CD14-positive monocyte (primary cell): ENCODE data around the gene NTSR2. TPM values are rescaled to one million over a fixed set of nuclear protein-coding genes. Genes with fewer than 3 reads are reported as not detected.

Source experiments
- DNase-seq, 3 donors: peaks; one replicate each; pipeline ENCODE4 v3.0.0-alpha.2; 2011 to 2022
- H2AFZ ChIP-seq: 2 replicates; pipeline ENCODE4 v1.6.0; 2012; ENCODE audit warnings: mild to moderate bottlenecking, low read depth, low read length, inconsistent platforms; ENCODE audit not compliant: insufficient read depth, poor library complexity, severe bottlenecking
- H3K27ac ChIP-seq, 2 donors: 1 replicate in 1 of 2; 2 replicates in 1 of 2; pipeline ENCODE4 v1.5.1; 2012 to 2013; ENCODE audit warnings: low read length in 2 of 2, control low read depth in 1 of 2, inconsistent platforms in 1 of 2, low read depth in 1 of 2, mild to moderate bottlenecking in 1 of 2
- H3K27me3 ChIP-seq, 2 donors: one replicate each; pipeline versions ENCODE4 v1.6.0 to v1.6.1; 2011 to 2013; ENCODE audit warnings: low read length in 2 of 2; ENCODE audit not compliant: control insufficient read depth in 2 of 2, insufficient read depth in 2 of 2
- H3K36me3 ChIP-seq, 2 donors: replicated peaks in 1 of 2; 1 replicate in 1 of 2; 2 replicates in 1 of 2; pipeline versions ENCODE4 v1.5.1 to v1.6.1; 2012 to 2013; ENCODE audit warnings: low read length in 2 of 2, control low read depth in 1 of 2, inconsistent platforms in 1 of 2, mild to moderate bottlenecking in 1 of 2; ENCODE audit not compliant: insufficient read depth in 2 of 2, control insufficient read depth in 1 of 2
- H3K4me1 ChIP-seq, 2 donors: 1 replicate in 1 of 2; 2 replicates in 1 of 2; pipeline versions ENCODE4 v1.5.1 to v1.6.1; 2012 to 2013; ENCODE audit warnings: low read length in 2 of 2, control low read depth in 1 of 2, inconsistent platforms in 1 of 2, mild to moderate bottlenecking in 1 of 2, moderate library complexity in 1 of 2; ENCODE audit not compliant: insufficient read depth in 2 of 2, control insufficient read depth in 1 of 2
- H3K4me2 ChIP-seq: replicated peaks from 2 replicates; pipeline ENCODE3; 2012; ENCODE audit warnings: low read length, moderate library complexity, mild to moderate bottlenecking; ENCODE audit not compliant: poor library complexity, severe bottlenecking; ENCODE audit errors: extremely low read depth
- H3K4me3 ChIP-seq, 3 experiments: fragments of 200-600 bp in 1 of 3; sonication (generic) in 1 of 3; replicated peaks in 1 of 3; 1 replicate in 2 of 3; 2 replicates in 1 of 3; pipeline ENCODE4 v1.5.1; 2011 to 2013; ENCODE audit warnings: low read length in 3 of 3, mild to moderate bottlenecking in 3 of 3, control low read depth in 2 of 3, low read depth in 2 of 3, inconsistent platforms in 1 of 3, moderate library complexity in 1 of 3
- H3K79me2 ChIP-seq: 2 replicates; pipeline ENCODE4 v1.6.0; 2012; ENCODE audit warnings: mild to moderate bottlenecking, control low read depth, inconsistent platforms, low read length, moderate library complexity; ENCODE audit not compliant: insufficient read depth
- H3K9ac ChIP-seq: 2 replicates; pipeline ENCODE4 v1.6.0; 2017; ENCODE audit warnings: low read length, mild to moderate bottlenecking; ENCODE audit not compliant: insufficient read depth, poor library complexity, severe bottlenecking
- H3K9me3 ChIP-seq, 2 donors: replicated peaks in 1 of 2; 1 replicate in 1 of 2; 2 replicates in 1 of 2; pipeline versions ENCODE4 v1.5.1 to v1.6.1; 2012 to 2013; ENCODE audit warnings: low read length in 2 of 2, control low read depth in 1 of 2; ENCODE audit not compliant: control insufficient read depth in 1 of 2, insufficient read depth in 1 of 2
- H4K20me1 ChIP-seq: 2 replicates; pipeline ENCODE4 v1.6.0; 2012; ENCODE audit warnings: mild to moderate bottlenecking, low read length, control low read depth, moderate library complexity; ENCODE audit not compliant: insufficient read depth
- H3K27ac Mint-ChIP-seq, 7 donors: one replicate each; pipeline ENCODE4 v1.8.0; 2020; ENCODE audit warnings: mild to moderate bottlenecking in 7 of 7, mixed read lengths in 7 of 7, moderate library complexity in 6 of 7, inconsistent platforms in 2 of 7
- H3K27me3 Mint-ChIP-seq, 3 donors: one replicate each; pipeline ENCODE4 v1.8.0; 2021 to 2022; ENCODE audit warnings: low read depth in 3 of 3, mild to moderate bottlenecking in 3 of 3, mixed read lengths in 3 of 3, moderate library complexity in 3 of 3, inconsistent platforms in 1 of 3
- H3K36me3 Mint-ChIP-seq, 2 donors: one replicate each; pipeline ENCODE4 v1.8.0; 2020; ENCODE audit warnings: mixed read lengths in 2 of 2, inconsistent platforms in 1 of 2, mild to moderate bottlenecking in 1 of 2
- H3K4me1 Mint-ChIP-seq: one replicate; pipeline ENCODE4 v1.8.0; 2020; ENCODE audit warnings: mild to moderate bottlenecking, mixed read lengths
- H3K4me3 Mint-ChIP-seq, 2 donors: one replicate each; pipeline ENCODE4 v1.8.0; 2020; ENCODE audit warnings: mild to moderate bottlenecking in 2 of 2, mixed read lengths in 2 of 2, moderate library complexity in 1 of 2
- H3K9me3 Mint-ChIP-seq, 7 donors: one replicate each; pipeline ENCODE4 v1.8.0; 2020 to 2022; ENCODE audit warnings: mixed read lengths in 7 of 7, mild to moderate bottlenecking in 6 of 7, moderate library complexity in 6 of 7, inconsistent platforms in 2 of 7
- WGBS: methylation state at CpG from one replicate; pipeline ENCODE4 v1.1.5; 2013; ENCODE audit warnings: missing lambda C conversion rate; ENCODE audit not compliant: insufficient coverage; 5-methylcytosine and 5-hydroxymethylcytosine counted together
- intact Hi-C, 2 donors: fragments of 100-400 bp; cut with micrococcal nuclease; formaldehyde crosslinking; loops; one replicate each; pipeline versions ENCODE4 v1.15.0 to v1.15.1; 2023
- polyA plus RNA-seq, 3 donors: library from polyadenylated mRNA; depleted of rRNA in 1 of 3; unstranded in 2 of 3; stranded (reverse) in 1 of 3; fragments of 300-500 nt in 2 of 3; fragments of >200 nt in 1 of 3; fragmentation: Illumina TruSeq in 2 of 3; gene quantifications; 1 replicate in 2 of 3; 2 replicates in 1 of 3; pipeline ENCODE4 v1.2.3, GENCODE V29; 2012 to 2021
- TF ChIP-seq, protein P1 (sequence below): fragments of 200-600 bp; IDR thresholded peaks from one replicate; pipeline ENCODE4 v1.8.0; 2022; ENCODE audit warnings: antibody characterized with exemption, mild to moderate bottlenecking

NTSR2 gene
- polyA plus RNA-seq, 3 donors, result not detected

DNA sequence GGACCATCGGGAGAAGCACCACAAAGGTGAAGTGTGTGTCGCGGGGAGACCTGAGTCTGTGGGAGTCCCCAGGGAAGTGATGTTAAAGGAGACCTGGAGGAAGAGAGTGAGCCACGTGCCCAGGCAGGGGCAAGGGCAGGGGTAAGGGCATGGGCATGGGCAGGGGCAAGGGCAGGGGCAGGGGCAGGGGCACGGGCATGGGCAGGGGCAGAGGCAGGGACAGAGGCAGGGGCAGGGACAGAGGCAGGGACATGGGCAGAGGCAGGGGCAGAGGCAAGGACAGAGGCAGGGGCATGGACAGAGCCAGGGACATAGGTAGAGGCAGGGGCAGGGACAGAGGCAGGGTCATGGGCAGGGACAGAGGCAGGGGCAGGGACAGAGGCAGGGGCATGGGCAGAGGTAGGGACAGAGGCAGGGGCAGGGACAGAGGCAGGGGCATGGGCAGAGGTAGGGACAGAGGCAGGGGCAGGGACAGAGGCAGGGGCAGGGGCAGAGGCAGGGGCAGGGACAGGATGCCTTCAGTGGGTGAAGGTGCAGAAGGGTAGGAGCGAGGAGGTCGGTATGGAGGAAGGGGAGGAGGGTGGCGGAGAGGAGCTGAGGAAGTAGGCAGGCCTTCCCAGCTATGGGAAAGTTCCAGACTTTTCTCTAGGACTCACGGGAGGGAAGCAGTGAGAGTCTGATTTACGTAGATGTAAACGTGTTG is 33.3 kb downstream of the NTSR2 start:
- Mint-ChIP-seq H3K27me3 (peaks cover 2 to 8% (median 8%) of the 10 kb centered on the region in 3 donors), H3K27ac (no peak overlapping the region), H3K4me3 (no peak overlapping the region), H3K9me3 (no peaks in the 10 kb centered on the region), H3K4me1 (no peaks in the 10 kb centered on the region), H3K36me3 (no peaks in the 10 kb centered on the region)
- H4K20me1 ChIP-seq, result no peaks in the 10 kb centered on the region
- H3K4me3 ChIP-seq, result no peak overlapping the region
- intact Hi-C loops, result no loop called here
- no peaks in the 10 kb centered on the region for H3K9me3 ChIP-seq
- no peak overlapping the region for H3K4me2 ChIP-seq
- TF ChIP-seq, protein P1, sequence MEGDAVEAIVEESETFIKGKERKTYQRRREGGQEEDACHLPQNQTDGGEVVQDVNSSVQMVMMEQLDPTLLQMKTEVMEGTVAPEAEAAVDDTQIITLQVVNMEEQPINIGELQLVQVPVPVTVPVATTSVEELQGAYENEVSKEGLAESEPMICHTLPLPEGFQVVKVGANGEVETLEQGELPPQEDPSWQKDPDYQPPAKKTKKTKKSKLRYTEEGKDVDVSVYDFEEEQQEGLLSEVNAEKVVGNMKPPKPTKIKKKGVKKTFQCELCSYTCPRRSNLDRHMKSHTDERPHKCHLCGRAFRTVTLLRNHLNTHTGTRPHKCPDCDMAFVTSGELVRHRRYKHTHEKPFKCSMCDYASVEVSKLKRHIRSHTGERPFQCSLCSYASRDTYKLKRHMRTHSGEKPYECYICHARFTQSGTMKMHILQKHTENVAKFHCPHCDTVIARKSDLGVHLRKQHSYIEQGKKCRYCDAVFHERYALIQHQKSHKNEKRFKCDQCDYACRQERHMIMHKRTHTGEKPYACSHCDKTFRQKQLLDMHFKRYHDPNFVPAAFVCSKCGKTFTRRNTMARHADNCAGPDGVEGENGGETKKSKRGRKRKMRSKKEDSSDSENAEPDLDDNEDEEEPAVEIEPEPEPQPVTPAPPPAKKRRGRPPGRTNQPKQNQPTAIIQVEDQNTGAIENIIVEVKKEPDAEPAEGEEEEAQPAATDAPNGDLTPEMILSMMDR, result no peak
- H3K27ac ChIP-seq, result no peak overlapping the region
- no peak overlapping the region for H3K9ac ChIP-seq
- no peaks in the 10 kb centered on the region for H3K4me1 ChIP-seq
- no peaks in the 10 kb centered on the region for H3K27me3 ChIP-seq
- no peaks in the 10 kb centered on the region for H3K36me3 ChIP-seq
- no peak for DNase-seq
- 80% methylated on average over 11 of the region's 11 CpGs for WGBS
- H2AFZ ChIP-seq, result no peak overlapping the region
- no peaks in the 10 kb centered on the region for H3K79me2 ChIP-seq

DNA sequence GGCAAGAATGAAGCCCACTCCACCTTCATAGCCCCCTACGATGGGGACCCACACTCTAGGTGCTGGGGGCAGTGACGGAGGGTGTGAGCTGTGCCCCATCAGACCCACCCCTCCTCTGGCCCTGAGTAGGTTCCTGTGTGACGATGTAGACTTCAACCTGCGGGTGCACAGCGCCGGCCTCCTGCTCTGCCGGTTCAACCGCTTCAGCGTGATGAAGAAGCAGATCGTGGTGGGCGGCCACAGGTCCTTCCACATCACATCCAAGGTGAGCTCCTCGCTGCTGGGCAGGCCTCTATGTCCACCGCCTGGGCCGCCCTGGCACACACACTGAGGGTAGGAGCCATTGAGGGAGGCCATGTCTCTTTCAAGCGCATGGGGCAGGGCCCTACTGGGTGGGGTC is 34.9 kb downstream of the NTSR2 start:
- no peak overlapping the region for H3K4me3 ChIP-seq
- H3K27me3 Mint-ChIP-seq, result peaks cover 4 to 8% (median 6%) of the 10 kb centered on the region in 3 donors
- intact Hi-C loops, result no loop called here
- no peaks in the 10 kb centered on the region for H3K9me3 Mint-ChIP-seq
- no peak overlapping the region for H3K27ac Mint-ChIP-seq
- no peaks in the 10 kb centered on the region for H3K79me2 ChIP-seq
- no peaks in the 10 kb centered on the region for H3K27me3 ChIP-seq
- H3K36me3 Mint-ChIP-seq, result no peaks in the 10 kb centered on the region
- no peak overlapping the region for H3K9ac ChIP-seq
- WGBS, result 100% methylated on average over 9 of the region's 15 CpGs
- no peaks in the 10 kb centered on the region for H4K20me1 ChIP-seq
- no peak for DNase-seq
- H3K4me1 Mint-ChIP-seq, result no peaks in the 10 kb centered on the region
- H2AFZ ChIP-seq, result no peak overlapping the region
- no peak overlapping the region for H3K4me2 ChIP-seq
- H3K4me3 Mint-ChIP-seq, result no peak overlapping the region
- H3K27ac ChIP-seq, result no peak overlapping the region
- no peaks in the 10 kb centered on the region for H3K9me3 ChIP-seq
- TF ChIP-seq, protein P1, result no peak
- H3K4me1 ChIP-seq, result no peaks in the 10 kb centered on the region
- no peaks in the 10 kb centered on the region for H3K36me3 ChIP-seq
